Smooth muscle cell (in vitro differentiated cells): ENCODE results near the gene SMC3. TPM values are rescaled to one million over a fixed set of nuclear protein-coding genes. Genes with fewer than 3 reads are reported as not detected.

ENCODE experiments used
- DNase-seq: peaks from one replicate; lab custom pipeline; 2025; ENCODE audit not compliant: unreplicated experiment; lab: John Stamatoyannopoulos, UW
- H2AFZ ChIP-seq: fragments of 200-600 bp; sonication (generic); 2 replicates; pipeline ENCODE4 v1.6.0; 2016; ENCODE audit warnings: antibody characterized with exemption, low read depth, mild to moderate bottlenecking
- H3F3A ChIP-seq: fragments of 200-600 bp; sonication (generic); 2 replicates; pipeline ENCODE4 v1.6.0; 2017; ENCODE audit warnings: antibody characterized with exemption, low read depth
- H3K27ac ChIP-seq: fragments of 200-600 bp; sonication (generic); 2 replicates; pipeline ENCODE4 v1.5.1; 2016; ENCODE audit warnings: low read depth, mild to moderate bottlenecking
- H3K27me3 ChIP-seq: fragments of 200-600 bp; sonication (generic); 2 replicates; pipeline ENCODE4 v1.6.1; 2016; ENCODE audit warnings: low read depth, mild to moderate bottlenecking
- H3K36me3 ChIP-seq: fragments of 200-600 bp; sonication (generic); 2 replicates; pipeline ENCODE4 v1.5.1; 2016; ENCODE audit warnings: low read depth
- H3K4me1 ChIP-seq: fragments of 200-600 bp; sonication (generic); 2 replicates; pipeline ENCODE4 v1.5.1; 2016; ENCODE audit warnings: low read depth
- H3K4me2 ChIP-seq: fragments of 200-600 bp; sonication (generic); 2 replicates; pipeline ENCODE4 v1.6.0; 2016; ENCODE audit warnings: mild to moderate bottlenecking
- H3K4me3 ChIP-seq: fragments of 200-600 bp; sonication (generic); 2 replicates; pipeline ENCODE4 v1.5.1; 2016; ENCODE audit warnings: mild to moderate bottlenecking
- H3K79me2 ChIP-seq: fragments of 200-600 bp; sonication (generic); 2 replicates; pipeline ENCODE4 v1.6.0; 2016; ENCODE audit warnings: low read depth, mild to moderate bottlenecking
- H3K9ac ChIP-seq: fragments of 200-600 bp; sonication (generic); 2 replicates; pipeline ENCODE4 v1.6.0; 2016; ENCODE audit warnings: low read depth
- H3K9me3 ChIP-seq: fragments of 200-600 bp; sonication (generic); replicated peaks from 2 replicates; pipeline ENCODE4 v1.5.1; 2016; ENCODE audit warnings: low read depth
- H4K20me1 ChIP-seq: fragments of 200-600 bp; sonication (generic); 2 replicates; pipeline ENCODE4 v1.6.0; 2016; ENCODE audit warnings: low read depth
- WGBS: methylation state at CpG from one replicate; pipeline ENCODE4 v1.1.7; 2016; ENCODE audit warnings: low lambda C conversion rate; 5-methylcytosine and 5-hydroxymethylcytosine counted together
- polyA plus RNA-seq: library from polyadenylated mRNA; unstranded; fragments of >200 nt; fragmentation: Nextera tagmentation; extraction: Ambion mirVana; gene quantifications from 2 replicates; pipeline ENCODE4 v1.2.1, GENCODE V29; 2016
- total RNA-seq: library from RNA; depleted of rRNA; stranded (reverse); fragments of >200 nt; gene quantifications from 2 replicates; pipeline ENCODE4 v1.2.3, GENCODE V29; 2014
- TF ChIP-seq, protein P1 (sequence below): fragments of 200-600 bp; sonication (generic); IDR thresholded peaks from 2 replicates; pipeline ENCODE4 v1.5.1; 2017; ENCODE audit warnings: borderline replicate concordance, mild to moderate bottlenecking, antibody characterized with exemption; ENCODE audit not compliant: insufficient read depth, poor library complexity, severe bottlenecking

SMC3 gene
- total and polyA plus RNA-seq, 2 experiments from 2014 or later, result 24.4 to 31.0 TPM

DNA sequence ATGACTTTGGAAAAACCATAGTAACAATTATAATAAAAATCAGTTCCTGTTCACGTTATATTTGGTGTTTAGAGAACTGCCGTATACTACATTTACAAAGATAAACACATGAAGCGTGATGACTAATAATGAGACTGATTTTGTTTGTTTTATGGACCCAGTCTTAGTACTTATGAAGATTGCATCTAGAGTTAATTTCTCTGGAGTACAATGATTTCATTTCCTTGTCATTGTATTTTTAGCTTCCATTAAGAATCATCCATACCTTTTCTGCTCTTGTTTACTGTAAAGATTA, 79.6 kb downstream of the SMC3 start:
- no peak overlapping the region for H3K9ac ChIP-seq
- peaks cover 6% of the 10 kb centered on the region for H3F3A ChIP-seq
- no peak overlapping the region for H3K27ac ChIP-seq
- TF ChIP-seq, protein P1, sequence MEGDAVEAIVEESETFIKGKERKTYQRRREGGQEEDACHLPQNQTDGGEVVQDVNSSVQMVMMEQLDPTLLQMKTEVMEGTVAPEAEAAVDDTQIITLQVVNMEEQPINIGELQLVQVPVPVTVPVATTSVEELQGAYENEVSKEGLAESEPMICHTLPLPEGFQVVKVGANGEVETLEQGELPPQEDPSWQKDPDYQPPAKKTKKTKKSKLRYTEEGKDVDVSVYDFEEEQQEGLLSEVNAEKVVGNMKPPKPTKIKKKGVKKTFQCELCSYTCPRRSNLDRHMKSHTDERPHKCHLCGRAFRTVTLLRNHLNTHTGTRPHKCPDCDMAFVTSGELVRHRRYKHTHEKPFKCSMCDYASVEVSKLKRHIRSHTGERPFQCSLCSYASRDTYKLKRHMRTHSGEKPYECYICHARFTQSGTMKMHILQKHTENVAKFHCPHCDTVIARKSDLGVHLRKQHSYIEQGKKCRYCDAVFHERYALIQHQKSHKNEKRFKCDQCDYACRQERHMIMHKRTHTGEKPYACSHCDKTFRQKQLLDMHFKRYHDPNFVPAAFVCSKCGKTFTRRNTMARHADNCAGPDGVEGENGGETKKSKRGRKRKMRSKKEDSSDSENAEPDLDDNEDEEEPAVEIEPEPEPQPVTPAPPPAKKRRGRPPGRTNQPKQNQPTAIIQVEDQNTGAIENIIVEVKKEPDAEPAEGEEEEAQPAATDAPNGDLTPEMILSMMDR, result no peak
- no peaks in the 10 kb centered on the region for H4K20me1 ChIP-seq
- 83% methylated on average over 3 of the region's 3 CpGs for WGBS
- DNase-seq, result no peak
- no peaks in the 10 kb centered on the region for H3K36me3 ChIP-seq
- H3K4me2 ChIP-seq, result no peak overlapping the region
- no peaks in the 10 kb centered on the region for H3K9me3 ChIP-seq
- H3K4me1 ChIP-seq, result peaks cover 13% of the 10 kb centered on the region
- peaks cover 49% of the 10 kb centered on the region for H3K27me3 ChIP-seq
- no peaks in the 10 kb centered on the region for H3K79me2 ChIP-seq
- H2AFZ ChIP-seq, result no peak overlapping the region
- H3K4me3 ChIP-seq, result no peak overlapping the region

GRCh38 chr10:110648692-110649346, 81.3 kb downstream of the SMC3 start:
- 91% methylated on average over 3 of the region's 3 CpGs for WGBS
- Histone ChIP-seq H4K20me1 (no peaks in the 10 kb centered on the region), H3K36me3 (no peaks in the 10 kb centered on the region), H2AFZ (no peak overlapping the region), H3K9ac (no peak overlapping the region), H3K9me3 (no peaks in the 10 kb centered on the region), H3K4me3 (no peak overlapping the region), H3K4me2 (no peak overlapping the region), H3F3A (peaks cover 6% of the 10 kb centered on the region), H3K4me1 (peaks cover 4% of the 10 kb centered on the region), H3K79me2 (no peaks in the 10 kb centered on the region), H3K27ac (no peak overlapping the region), H3K27me3 (peaks cover 32% of the 10 kb centered on the region)
- no peak for DNase-seq
- TF ChIP-seq, protein P1, result no peak

DNA sequence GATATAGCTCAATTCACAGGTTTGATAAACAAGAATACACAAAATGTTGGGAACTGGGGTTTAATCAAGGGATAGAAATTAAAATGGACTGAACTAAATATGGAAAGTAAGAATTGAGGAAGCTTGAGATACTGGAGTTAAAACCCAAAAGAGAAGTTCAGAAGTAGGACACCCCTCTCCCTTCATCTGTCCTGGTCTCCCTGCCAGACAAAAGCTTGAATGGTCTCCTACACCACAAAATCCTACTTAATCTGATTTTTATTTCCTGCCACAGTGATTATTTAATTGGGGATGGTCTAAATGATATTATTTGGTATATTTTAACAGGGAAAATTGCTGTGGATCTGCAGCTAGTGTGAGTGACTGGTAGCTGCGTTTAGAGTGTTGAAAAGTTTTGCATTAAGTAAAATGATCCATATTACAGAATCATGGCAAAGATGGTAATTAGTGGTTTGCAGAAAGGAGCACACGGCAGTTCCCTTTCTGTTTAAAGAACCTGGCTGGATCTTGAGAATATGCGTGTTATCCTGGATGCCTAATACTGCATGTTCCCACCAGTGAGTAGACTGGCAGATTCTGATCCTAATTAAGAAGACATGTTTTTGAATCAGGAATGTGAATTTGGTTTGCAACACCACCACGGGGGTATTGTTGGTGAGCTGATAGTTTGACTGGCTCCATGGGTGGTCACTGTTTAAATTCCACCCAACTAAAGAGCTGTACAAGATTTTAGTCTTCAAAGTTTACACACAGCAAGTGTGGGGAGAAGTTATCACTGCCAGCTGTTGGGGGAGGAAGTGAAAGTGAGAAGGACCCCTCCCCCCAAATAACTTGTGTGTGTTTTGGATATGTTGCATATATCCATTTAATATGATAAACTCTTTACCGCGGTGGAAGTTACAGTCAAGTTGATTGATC, 82.1 kb downstream of the SMC3 start:
- Histone ChIP-seq H3K27me3 (peaks cover 24% of the 10 kb centered on the region), H3K9me3 (no peaks in the 10 kb centered on the region), H3K4me1 (peaks cover 2% of the 10 kb centered on the region), H3K27ac (no peak overlapping the region), H3K4me3 (no peak overlapping the region), H3F3A (peaks cover 6% of the 10 kb centered on the region), H3K79me2 (no peaks in the 10 kb centered on the region), H3K36me3 (no peaks in the 10 kb centered on the region), H3K4me2 (no peak overlapping the region), H4K20me1 (no peaks in the 10 kb centered on the region), H2AFZ (no peak overlapping the region), H3K9ac (no peak overlapping the region)
- TF ChIP-seq, protein P1, result no peak
- 78% methylated on average over 6 of the region's 6 CpGs for WGBS
- DNase-seq, result no peak
